Measurements from ENCODE around the gene IFNG-AS1. TPM values are rescaled to one million over a fixed set of nuclear protein-coding genes. Genes with fewer than 3 reads are reported as not detected.

IFNG-AS1 gene
- total RNA-seq, 1 donor from 2014 or later, result not detected

DNA sequence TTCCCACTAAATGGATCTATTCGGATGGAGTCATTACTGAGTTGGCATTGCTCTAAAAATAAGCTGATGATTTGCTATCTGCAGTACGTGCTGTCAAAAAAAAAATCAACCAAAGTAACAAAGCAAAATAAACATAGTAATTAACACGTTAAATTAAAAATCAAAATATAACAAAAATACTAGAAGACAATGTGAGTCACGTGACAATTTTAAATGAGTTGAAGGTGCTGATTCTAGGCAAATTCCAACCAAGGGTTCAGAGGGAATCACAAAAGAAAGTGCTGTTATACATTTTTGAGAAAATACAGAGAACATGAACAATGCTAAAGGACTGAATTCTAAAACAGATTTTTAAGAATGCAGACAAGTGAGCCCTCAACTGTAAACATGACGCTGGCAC lies 45.2 kb upstream of the IFNG-AS1 start:
- no peaks in the 10 kb centered on the region for H3K27me3 Mint-ChIP-seq
- no peak overlapping the region for H3K27ac Mint-ChIP-seq
- no peak overlapping the region for H3K4me3 Mint-ChIP-seq
- H3K4me1 Mint-ChIP-seq (ENCODE audit: unreplicated experiment), result peaks cover 23% of the 10 kb centered on the region
- no peaks in the 10 kb centered on the region for H3K9me3 Mint-ChIP-seq
- H3K36me3 Mint-ChIP-seq, result no peaks in the 10 kb centered on the region
- TF ChIP-seq, protein P1, sequence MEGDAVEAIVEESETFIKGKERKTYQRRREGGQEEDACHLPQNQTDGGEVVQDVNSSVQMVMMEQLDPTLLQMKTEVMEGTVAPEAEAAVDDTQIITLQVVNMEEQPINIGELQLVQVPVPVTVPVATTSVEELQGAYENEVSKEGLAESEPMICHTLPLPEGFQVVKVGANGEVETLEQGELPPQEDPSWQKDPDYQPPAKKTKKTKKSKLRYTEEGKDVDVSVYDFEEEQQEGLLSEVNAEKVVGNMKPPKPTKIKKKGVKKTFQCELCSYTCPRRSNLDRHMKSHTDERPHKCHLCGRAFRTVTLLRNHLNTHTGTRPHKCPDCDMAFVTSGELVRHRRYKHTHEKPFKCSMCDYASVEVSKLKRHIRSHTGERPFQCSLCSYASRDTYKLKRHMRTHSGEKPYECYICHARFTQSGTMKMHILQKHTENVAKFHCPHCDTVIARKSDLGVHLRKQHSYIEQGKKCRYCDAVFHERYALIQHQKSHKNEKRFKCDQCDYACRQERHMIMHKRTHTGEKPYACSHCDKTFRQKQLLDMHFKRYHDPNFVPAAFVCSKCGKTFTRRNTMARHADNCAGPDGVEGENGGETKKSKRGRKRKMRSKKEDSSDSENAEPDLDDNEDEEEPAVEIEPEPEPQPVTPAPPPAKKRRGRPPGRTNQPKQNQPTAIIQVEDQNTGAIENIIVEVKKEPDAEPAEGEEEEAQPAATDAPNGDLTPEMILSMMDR (conservative IDR thresholded peaks at IDR 0.05), result no peak
- DNase-seq (ENCODE audit: extremely low spot score, unreplicated experiment), result no peak

DNA sequence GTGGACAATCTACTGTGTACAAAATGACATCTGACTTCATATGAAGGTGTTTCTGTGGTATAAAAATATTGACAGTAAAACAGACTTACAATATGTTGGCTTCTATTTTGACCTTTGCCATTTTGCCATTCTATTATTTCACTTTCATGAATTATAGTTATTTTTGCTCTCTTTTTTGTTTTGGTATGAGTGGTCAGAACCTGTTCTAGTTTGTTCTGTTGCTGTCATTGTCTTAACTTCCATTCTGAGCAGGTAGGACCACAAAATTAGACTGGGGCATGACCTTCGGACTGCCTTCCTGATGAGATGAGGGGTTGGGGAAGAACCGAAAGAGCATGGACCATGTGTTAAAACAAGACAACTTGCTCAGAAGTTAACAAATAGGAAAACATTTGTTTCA lies 36.5 kb upstream of the IFNG-AS1 start:
- DNase-seq (ENCODE audit: extremely low spot score, unreplicated experiment), result no peak
- no peaks in the 10 kb centered on the region for H3K27me3 Mint-ChIP-seq
- H3K36me3 Mint-ChIP-seq, result no peaks in the 10 kb centered on the region
- no peak overlapping the region for H3K27ac Mint-ChIP-seq
- no peak overlapping the region for H3K4me3 Mint-ChIP-seq
- H3K9me3 Mint-ChIP-seq, result peaks cover 4% of the 10 kb centered on the region
- TF ChIP-seq, protein P1 (conservative IDR thresholded peaks at IDR 0.05), result no peak
- peaks cover 5% of the 10 kb centered on the region for H3K4me1 Mint-ChIP-seq (ENCODE audit: unreplicated experiment)

DNA sequence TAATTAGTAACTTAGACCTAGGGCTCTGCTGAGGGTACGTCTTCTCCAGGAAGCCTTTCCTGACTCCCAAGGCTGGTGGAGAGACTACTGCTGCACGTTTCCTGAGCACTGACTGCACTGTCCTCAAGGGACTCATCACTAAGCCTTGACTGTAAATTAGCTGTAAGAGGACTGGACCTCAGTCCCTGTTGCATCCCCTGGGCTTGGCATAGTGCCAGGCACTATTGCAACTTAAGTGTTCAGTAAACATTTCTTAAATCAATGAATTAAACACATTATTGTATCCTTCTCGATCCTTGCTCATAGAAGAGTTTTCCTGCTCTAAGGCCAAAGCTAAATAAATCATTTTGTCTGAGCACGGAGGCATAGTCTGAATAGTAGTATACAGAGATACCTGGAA lies 31.9 kb upstream of the IFNG-AS1 start:
- Mint-ChIP-seq H3K4me3 (no peak overlapping the region), H3K27ac (no peak overlapping the region)
- TF ChIP-seq, protein P1 (conservative IDR thresholded peaks at IDR 0.05), result no peak

DNA sequence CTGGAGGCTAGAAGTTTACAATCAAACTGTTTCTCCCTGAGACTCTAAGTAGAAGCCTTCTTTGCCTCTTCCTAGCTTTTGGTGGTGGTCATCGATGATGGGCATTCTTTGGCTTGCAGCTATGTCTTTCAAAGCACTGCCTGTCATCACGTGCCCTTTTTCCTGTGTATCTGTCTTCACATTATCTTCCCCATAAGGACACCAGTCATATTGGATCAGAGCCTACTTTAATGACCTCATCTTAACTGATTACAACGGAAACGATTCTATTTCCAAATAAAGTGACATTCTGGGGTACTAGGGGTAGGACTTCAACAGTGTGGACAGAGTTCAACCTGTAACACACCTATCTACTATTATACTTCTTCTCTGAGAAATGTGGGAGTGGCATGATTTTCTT lies 31.1 kb upstream of the IFNG-AS1 start:
- no peaks in the 10 kb centered on the region for H3K36me3 Mint-ChIP-seq
- peaks cover 5% of the 10 kb centered on the region for H3K4me1 Mint-ChIP-seq (ENCODE audit: unreplicated experiment)
- H3K27ac Mint-ChIP-seq, result no peak overlapping the region
- no peaks in the 10 kb centered on the region for H3K27me3 Mint-ChIP-seq
- H3K4me3 Mint-ChIP-seq, result no peak overlapping the region
- no peak for DNase-seq (ENCODE audit: extremely low spot score, unreplicated experiment)
- H3K9me3 Mint-ChIP-seq, result peaks cover 4% of the 10 kb centered on the region
- TF ChIP-seq, protein P1 (conservative IDR thresholded peaks at IDR 0.05), result no peak

More for the DNA sequence above, 31.9 kb upstream of the IFNG-AS1 start:
- Mint-ChIP-seq H3K4me1 (ENCODE audit: unreplicated experiment) (peaks cover 5% of the 10 kb centered on the region), H3K9me3 (peaks cover 4% of the 10 kb centered on the region), H3K36me3 (no peaks in the 10 kb centered on the region), H3K27me3 (no peaks in the 10 kb centered on the region)
- no peak for DNase-seq (ENCODE audit: extremely low spot score, unreplicated experiment)

DNA sequence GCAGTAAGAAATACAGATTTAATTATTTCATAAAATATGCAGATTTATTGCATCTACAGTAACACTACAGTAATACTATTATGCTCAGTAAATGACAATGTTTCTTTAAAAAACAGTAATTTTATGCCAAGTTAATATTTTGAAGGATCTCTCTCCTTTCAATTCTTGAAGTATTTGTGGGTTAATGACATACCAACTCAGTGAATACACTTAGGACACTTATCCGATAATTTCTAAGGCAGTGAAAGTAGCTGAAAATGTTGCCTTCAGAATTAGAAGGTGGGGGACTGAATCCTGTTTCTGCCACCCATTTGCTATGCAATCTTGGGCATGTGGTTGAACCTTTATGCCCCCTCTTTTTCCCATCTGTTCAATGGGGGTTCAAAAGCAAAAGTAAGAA lies 24.8 kb upstream of the IFNG-AS1 start:
- H3K27me3 Mint-ChIP-seq, result peaks cover 3% of the 10 kb centered on the region
- no peak for DNase-seq (ENCODE audit: extremely low spot score, unreplicated experiment)
- no peak overlapping the region for H3K27ac Mint-ChIP-seq

More for the DNA sequence above, 24.8 kb upstream of the IFNG-AS1 start:
- H3K36me3 Mint-ChIP-seq, result no peaks in the 10 kb centered on the region
- TF ChIP-seq, protein P1 (conservative IDR thresholded peaks at IDR 0.05), result no peak
- no peaks in the 10 kb centered on the region for H3K9me3 Mint-ChIP-seq
- H3K4me1 Mint-ChIP-seq (ENCODE audit: unreplicated experiment), result no peaks in the 10 kb centered on the region
- H3K4me3 Mint-ChIP-seq, result no peak overlapping the region
